ENCODE measurements around the gene APOLD1.
"Not testable (repeated sequence)": the region's sequence is repeated elsewhere in the genome, so short reads cannot be mapped to it uniquely, and the experiment has no call there.

APOLD1 gene, protein sequence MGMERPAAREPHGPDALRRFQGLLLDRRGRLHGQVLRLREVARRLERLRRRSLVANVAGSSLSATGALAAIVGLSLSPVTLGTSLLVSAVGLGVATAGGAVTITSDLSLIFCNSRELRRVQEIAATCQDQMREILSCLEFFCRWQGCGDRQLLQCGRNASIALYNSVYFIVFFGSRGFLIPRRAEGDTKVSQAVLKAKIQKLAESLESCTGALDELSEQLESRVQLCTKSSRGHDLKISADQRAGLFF

GRCh38 chr12:12784911-12785814 is at the start of gene APOLD1:
APOLD1 (plus strand) TSS chr12:12785659; CDS start chr12:12785692, 33 bp downstream.
- DNase-seq (ENCODE audit: low read depth in 2 of 2), result no peak

GRCh38 chr12:12736759-12737676 is 48.4 kb upstream of the APOLD1 start:
- no peak for DNase-seq (ENCODE audit: low read depth in 2 of 2)

DNA sequence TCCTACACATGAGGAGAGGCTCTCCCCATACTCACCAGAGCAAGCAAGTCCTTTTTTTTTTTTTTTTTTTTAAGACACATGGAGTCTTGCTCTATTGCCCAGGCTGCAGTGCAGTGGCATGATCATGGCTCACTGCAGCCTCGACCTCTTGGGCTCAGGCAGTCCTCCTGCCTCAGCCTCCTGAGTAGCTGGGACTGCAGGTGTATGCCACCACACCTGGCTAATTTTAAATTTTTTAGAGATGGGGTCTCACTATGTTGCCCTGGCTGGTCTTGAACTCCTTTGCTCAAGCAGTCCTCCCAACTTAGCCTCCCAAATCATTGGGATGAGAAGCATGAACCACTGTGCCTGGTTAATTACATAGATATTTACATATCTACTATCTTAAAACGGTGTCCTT is 47.3 kb upstream of the APOLD1 start:
- DNase-seq (ENCODE audit: low read depth in 2 of 2), result not testable (repeated sequence)

DNA sequence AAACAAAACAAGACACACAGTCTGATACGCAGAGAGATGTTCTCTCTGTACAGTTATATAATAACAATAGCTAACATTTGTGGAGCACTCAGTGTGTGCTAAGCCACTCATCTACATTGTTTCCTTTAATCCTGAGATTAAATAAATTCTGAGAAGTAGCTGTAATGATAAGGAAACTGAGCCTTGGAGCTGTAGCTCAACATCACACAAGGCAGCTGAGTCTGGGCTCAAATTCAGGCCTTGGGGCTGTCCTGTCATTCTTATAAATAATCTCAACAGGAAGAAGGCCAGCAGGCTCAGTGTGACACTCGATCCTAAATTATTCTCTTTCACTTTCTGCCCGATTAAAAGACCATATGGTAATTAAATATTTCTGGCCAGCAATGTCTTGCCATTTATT is 43.8 kb upstream of the APOLD1 start:
- DNase-seq (ENCODE audit: low read depth in 2 of 2), result no peak

- no peak for DNase-seq (ENCODE audit: low read depth in 2 of 2)
Observed at GRCh38 chr12:12744546-12745305, 40.7 kb upstream of the APOLD1 start.

- DNase-seq (ENCODE audit: low read depth in 2 of 2), result no peak
Observed at GRCh38 chr12:12745576-12746211, 39.8 kb upstream of the APOLD1 start.

- no peak for DNase-seq (ENCODE audit: low read depth in 2 of 2)
Observed at GRCh38 chr12:12747278-12747677, 38.2 kb upstream of the APOLD1 start.

DNA sequence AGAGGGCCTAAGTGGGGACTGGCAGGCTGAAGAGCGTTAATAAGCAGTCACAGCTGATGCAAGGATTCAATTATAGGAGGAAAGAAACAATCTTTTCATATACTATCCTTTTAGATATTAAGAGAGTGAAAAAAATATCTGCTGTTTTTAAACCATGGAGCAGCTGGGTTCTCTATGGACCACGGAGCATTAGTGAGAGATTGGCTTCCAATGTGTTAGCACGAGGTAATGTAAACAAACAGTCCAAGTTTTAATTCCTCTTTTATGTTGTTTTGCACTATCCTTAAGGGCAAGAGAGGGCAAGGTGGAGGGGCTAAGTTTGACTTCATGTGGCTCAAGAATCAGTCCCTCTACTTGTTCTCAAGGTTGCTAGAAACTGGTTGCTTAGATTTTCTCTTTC is 37.4 kb upstream of the APOLD1 start:
- no peak for DNase-seq (ENCODE audit: low read depth in 2 of 2)

- no peak for DNase-seq (ENCODE audit: low read depth in 2 of 2)
Observed at GRCh38 chr12:12749433-12749832, 36.0 kb upstream of the APOLD1 start.

DNA sequence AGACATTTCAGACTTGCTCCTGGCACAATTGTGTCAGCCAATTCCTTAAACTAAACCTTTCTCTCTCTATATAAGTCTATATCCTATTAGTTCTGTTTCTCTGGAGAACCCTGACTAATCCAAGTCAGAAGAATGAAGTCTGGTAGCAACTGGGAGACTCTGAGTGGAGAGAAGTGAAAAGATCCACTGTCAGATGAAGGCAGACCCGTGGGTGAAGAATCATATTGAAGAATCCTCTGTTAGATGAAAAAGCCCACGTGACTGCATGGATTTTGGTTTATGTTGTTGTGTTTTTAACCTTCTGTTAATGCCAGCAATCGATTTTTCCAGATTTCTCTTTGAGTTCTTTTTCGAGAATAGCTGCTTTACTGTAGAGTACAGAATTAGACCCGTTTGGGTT is 29.5 kb upstream of the APOLD1 start:
- no peak for DNase-seq (ENCODE audit: low read depth in 2 of 2)

- DNase-seq (ENCODE audit: low read depth in 2 of 2), result no peak
Observed at GRCh38 chr12:12757121-12757520, 28.3 kb upstream of the APOLD1 start.

DNA sequence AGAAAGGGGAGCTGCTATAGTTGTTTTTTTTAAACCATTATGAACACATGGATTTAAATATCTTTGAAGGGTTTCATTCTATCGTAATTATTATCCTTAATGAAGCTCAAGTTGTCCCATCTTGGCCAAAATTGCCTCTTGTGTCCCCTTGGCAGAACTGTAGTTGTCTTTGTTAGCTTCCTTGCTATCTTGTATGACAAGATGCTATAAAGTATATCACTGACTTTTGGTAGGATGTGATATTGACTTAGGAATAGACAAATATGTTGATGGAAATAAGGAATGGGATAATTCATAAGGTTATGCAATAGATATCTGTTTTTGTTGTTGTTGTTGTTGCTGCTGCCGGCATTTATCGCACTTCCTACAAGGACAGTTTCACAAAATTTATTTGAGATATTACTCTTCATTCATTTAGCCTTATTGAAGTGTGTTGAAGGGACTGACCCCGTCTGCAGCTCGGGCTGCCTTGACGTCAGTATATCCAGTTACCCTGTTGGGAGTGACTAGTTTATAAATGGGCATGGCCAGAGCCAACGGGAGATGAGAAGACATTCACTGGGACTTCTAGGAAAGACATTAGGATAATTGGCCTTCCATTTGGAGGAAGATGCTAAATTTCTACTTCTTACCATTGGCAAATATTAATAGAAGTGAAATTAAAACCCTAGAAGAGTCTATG is 26.1 kb upstream of the APOLD1 start:
- no peak for DNase-seq (ENCODE audit: low read depth in 2 of 2)

DNA sequence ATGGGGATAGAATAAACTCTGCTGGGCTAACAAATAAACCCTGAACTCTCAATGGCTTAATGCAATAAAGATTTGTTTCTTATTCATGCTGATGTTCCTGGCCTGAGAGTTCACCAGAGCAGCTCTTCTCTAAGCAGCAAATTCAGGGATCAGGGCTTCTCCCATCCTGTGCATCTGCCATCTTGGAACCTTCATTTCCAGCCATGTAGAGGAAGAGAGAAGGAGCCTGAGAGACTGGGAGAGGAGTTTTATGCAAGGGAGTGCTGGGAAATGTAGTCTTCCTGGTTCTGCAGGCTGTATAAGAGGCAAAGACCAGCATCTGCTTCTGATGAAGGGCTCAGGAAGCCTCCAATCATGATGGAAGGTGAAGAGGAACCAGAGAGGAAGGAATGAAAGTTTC is 20.6 kb upstream of the APOLD1 start:
- DNase-seq (ENCODE audit: low read depth in 2 of 2), result no peak

- no peak for DNase-seq (ENCODE audit: low read depth in 2 of 2)
Observed at GRCh38 chr12:12770262-12770661, 15.2 kb upstream of the APOLD1 start.

DNA sequence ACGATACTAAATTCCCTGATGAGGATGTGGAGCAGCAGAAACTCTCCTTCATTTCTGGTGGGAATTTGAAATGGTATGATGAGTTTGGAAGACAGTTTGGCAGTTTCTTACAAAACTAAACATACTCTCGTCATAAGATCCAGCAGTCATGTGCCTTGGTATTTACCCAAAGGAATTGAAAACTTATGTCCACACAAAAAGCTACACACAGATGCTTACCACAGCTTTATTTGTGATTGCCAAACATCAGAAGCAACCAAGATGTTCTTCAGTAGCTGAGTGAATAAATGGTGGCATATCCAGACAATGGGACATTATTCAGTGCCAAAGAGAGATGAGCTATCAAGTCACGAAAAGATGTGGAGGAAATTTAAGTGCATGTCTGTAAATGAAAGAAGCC is 10.7 kb upstream of the APOLD1 start:
- DNase-seq (ENCODE audit: low read depth in 2 of 2), result no peak

GRCh38 chr12:12776261-12776660 is 9.2 kb upstream of the APOLD1 start:
- no peak for DNase-seq (ENCODE audit: low read depth in 2 of 2)

GRCh38 chr12:12777092-12777491 is 8.4 kb upstream of the APOLD1 start:
- no peak for DNase-seq (ENCODE audit: low read depth in 2 of 2)

DNA sequence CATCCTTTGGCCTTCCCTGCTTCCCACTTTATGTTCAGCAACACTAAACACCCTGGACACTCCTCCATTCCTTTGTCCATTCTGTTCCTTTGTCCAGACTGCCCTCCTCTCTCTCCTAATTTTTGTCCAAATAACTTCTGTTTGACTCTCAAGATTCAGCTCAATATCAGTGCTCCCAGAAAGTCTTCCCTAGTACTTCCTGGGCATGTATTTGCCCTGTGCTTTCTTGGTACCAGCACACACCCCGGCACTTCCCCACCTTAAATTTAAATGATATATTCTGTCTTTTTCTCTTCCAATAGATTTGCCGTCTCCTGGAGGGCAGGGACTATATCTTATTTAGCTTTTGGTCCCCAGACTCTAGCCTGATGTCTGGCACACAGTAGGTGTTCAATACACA is 6.5 kb upstream of the APOLD1 start:
- DNase-seq (ENCODE audit: low read depth in 2 of 2), result no peak

DNA sequence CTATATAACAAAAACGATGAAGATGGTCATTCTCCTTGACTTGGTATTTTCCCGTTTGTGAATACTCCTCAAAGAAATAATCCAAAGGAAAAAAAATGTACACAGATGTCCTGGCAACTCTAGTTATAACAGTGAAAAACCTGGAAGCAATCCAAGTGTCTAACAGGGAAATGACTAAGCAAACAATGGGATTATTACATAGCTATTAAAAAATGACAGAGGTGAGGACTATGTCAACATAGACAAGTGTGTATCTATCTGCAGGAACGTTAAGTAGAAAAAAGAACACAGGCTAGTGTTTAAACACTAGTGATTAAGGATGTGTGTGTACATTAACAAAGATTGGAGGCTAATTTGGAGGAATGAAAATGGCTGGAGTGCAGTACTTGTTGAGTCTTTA is 5.9 kb upstream of the APOLD1 start:
- no peak for DNase-seq (ENCODE audit: low read depth in 2 of 2)

DNA sequence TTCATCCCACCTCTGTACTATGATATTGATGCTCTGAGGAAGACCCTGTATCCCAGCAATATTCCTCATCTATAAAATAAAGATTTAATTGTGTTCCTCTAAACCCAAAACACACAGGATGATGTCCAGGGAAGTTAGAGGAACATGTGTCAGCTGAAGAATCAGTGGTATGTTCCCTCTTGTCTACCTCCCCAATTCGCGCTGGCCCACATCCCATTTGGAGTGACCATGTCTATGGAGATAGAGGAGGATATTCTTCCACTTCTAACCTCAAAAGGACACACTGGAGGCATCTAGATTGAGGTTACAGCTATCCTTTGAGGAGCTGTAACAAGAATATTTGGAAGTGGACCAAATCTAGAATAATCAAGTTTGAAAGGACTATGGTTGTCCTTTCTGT is 1.3 kb upstream of the APOLD1 start:
- DNase-seq (ENCODE audit: low read depth in 2 of 2), result no peak

Measured in stimulated activated CD4-positive, alpha-beta T cell treated with anti-CD3 and anti-CD28 coated beads, Interleukin-1b, Interleukin-23, amount 100 ng/mL, for 1 hour (primary cell).